Activated CD4-positive, alpha-beta memory T cell treated with anti-CD3 and anti-CD28 coated beads for 36 hours (primary cell): ENCODE measurements around the gene TP73. TPM values are rescaled to one million over a fixed set of nuclear protein-coding genes. Genes with fewer than 3 reads are reported as not detected.
A peak's percentile ranks its signal among the peaks of the same experiment; 100 is the strongest.

Source experiments
- CTCF ChIA-PET: fragments of 350-600 bp; sonication (Branson Sonifier 250); formaldehyde crosslinking; loops from one replicate; lab custom pipeline; 2021; ENCODE audit warnings: antibody characterized with exemption, inconsistent platforms; lab: Charles Lee
- POLR2A ChIA-PET: fragments of 350-600 bp; sonication (Branson Sonifier 250); formaldehyde crosslinking; loops from one replicate; lab custom pipeline; 2021; ENCODE audit warnings: antibody characterized with exemption; lab: Charles Lee
- DNase-seq: peaks from one replicate; pipeline ENCODE4 v3.0.0-alpha.2; 2020
- H3K27ac Mint-ChIP-seq: one replicate; pipeline ENCODE4 v1.8.0; 2021; ENCODE audit warnings: mixed read lengths
- H3K27me3 Mint-ChIP-seq: one replicate; pipeline ENCODE4 v1.8.0; 2021; ENCODE audit warnings: mixed read lengths
- H3K36me3 Mint-ChIP-seq: one replicate; pipeline ENCODE4 v1.8.0; 2021; ENCODE audit warnings: mixed read lengths
- H3K4me1 Mint-ChIP-seq: one replicate; pipeline ENCODE4 v1.8.0; 2021; ENCODE audit warnings: low read depth, mixed read lengths
- H3K4me3 Mint-ChIP-seq: one replicate; pipeline ENCODE4 v1.8.0; 2021; ENCODE audit warnings: mild to moderate bottlenecking, mixed read lengths
- H3K9me3 Mint-ChIP-seq: one replicate; pipeline ENCODE4 v1.8.0; 2021; ENCODE audit warnings: mixed read lengths
- intact Hi-C: fragments of 100-400 bp; cut with micrococcal nuclease; formaldehyde crosslinking; loops from one replicate; pipeline ENCODE4 v1.15.1; 2023
- total RNA-seq, 2 experiments: library from RNA; stranded (reverse); gene quantifications; one replicate each; pipeline ENCODE4 v1.2.3, GENCODE V29; 2021

Gene TP73
- total RNA-seq, 2 experiments from 2014 or later = 0.62 to 0.65 TPM

GRCh38 chr1:3772027-3772714 is 119.9 kb downstream of the TP73 start:
- no peaks in the 10 kb centered on the region for H3K9me3 Mint-ChIP-seq
- no peak overlapping the region for H3K27ac Mint-ChIP-seq
- CTCF ChIA-PET = interaction anchor here (0.9 to 1.1 kb wide), 2 partner anchors 28 to 48 kb away, joined by 3 read pairs; no protein-coding TSS in a partner anchor
- H3K36me3 Mint-ChIP-seq = no peaks in the 10 kb centered on the region
- H3K4me3 Mint-ChIP-seq = peak overlapping the region; percentile 57
- intact Hi-C loops = loop anchor here (2.0 kb wide), 2 partner anchors 25 to 129 kb away; partner anchors contain the start of genes C1orf174 and LRRC47
- H3K27me3 Mint-ChIP-seq = peaks cover 4% of the 10 kb centered on the region
- POLR2A ChIA-PET = no interaction called here
- H3K4me1 Mint-ChIP-seq = peaks cover 5% of the 10 kb centered on the region
- DNase-seq = peak; percentile 94

- intact Hi-C loops = loop anchor here (2.0 kb wide), 2 partner anchors 24 to 128 kb away; partner anchors contain the start of genes C1orf174 and LRRC47
- no peaks in the 10 kb centered on the region for H3K9me3 Mint-ChIP-seq
- CTCF ChIA-PET = interaction anchor here (1.2 to 1.8 kb wide), 2 partner anchors 12 to 29 kb away, joined by 4 to 8 read pairs; no protein-coding TSS in a partner anchor
Observed at GRCh38 chr1:3772715-3773571, 120.6 kb downstream of the TP73 start, which contains the start of gene SMIM1. TSS of gene SMIM1 (plus strand) at chr1:3772749. CDS start at chr1:3775374, 2,625 bp downstream.

GRCh38 chr1:3773572-3774275 is 121.4 kb downstream of the TP73 start:
- H3K36me3 Mint-ChIP-seq = no peaks in the 10 kb centered on the region
- DNase-seq = no peak
- no peaks in the 10 kb centered on the region for H3K9me3 Mint-ChIP-seq
- CTCF ChIA-PET = interaction anchor here (1.2 to 1.8 kb wide), 2 partner anchors 11 to 28 kb away, joined by 4 to 8 read pairs; no protein-coding TSS in a partner anchor
- no peak overlapping the region for H3K27ac Mint-ChIP-seq
- no peaks in the 10 kb centered on the region for H3K27me3 Mint-ChIP-seq
- no peak overlapping the region for H3K4me3 Mint-ChIP-seq
- H3K4me1 Mint-ChIP-seq = peaks cover 5% of the 10 kb centered on the region
- POLR2A ChIA-PET = no interaction called here
- intact Hi-C loops = loop anchor here (2.0 kb wide), 2 partner anchors 23 to 127 kb away; partner anchors contain the start of genes C1orf174 and LRRC47

More at GRCh38 chr1:3772715-3773571, 120.6 kb downstream of the TP73 start, which contains the start of gene SMIM1:
- Mint-ChIP-seq H3K36me3 (no peaks in the 10 kb centered on the region), H3K4me1 (peaks cover 5% of the 10 kb centered on the region), H3K27ac (no peak within 1 kb of the TSS), H3K27me3 (no peaks in the 10 kb centered on the region), H3K4me3 (peak within 1 kb of the TSS; percentile 57)
- POLR2A ChIA-PET = no interaction called here
- no peak for DNase-seq

- intact Hi-C loops = no loop called here
- no peaks in the 10 kb centered on the region for H3K9me3 Mint-ChIP-seq
- POLR2A ChIA-PET = no interaction called here
- H3K4me1 Mint-ChIP-seq = peaks cover 5% of the 10 kb centered on the region
- CTCF ChIA-PET = interaction anchor here (1.2 to 2.9 kb wide), 3 partner anchors 10 to 27 kb away, joined by 4 to 39 read pairs (median 8); partner anchors contain the start of gene LRRC47
- no peak for DNase-seq
- H3K4me3 Mint-ChIP-seq = no peak overlapping the region
- no peak overlapping the region for H3K27ac Mint-ChIP-seq
- H3K36me3 Mint-ChIP-seq = peaks cover 2% of the 10 kb centered on the region
- H3K27me3 Mint-ChIP-seq = no peaks in the 10 kb centered on the region
Observed at GRCh38 chr1:3774276-3774945, 122.1 kb downstream of the TP73 start.

GRCh38 chr1:3774946-3775489 is 122.7 kb downstream of the TP73 start:
- Mint-ChIP-seq H3K4me1 (peaks cover 5% of the 10 kb centered on the region), H3K4me3 (no peak overlapping the region)

GRCh38 chr1:3775490-3776230 is 123.3 kb downstream of the TP73 start:
- Mint-ChIP-seq H3K27ac (no peak overlapping the region), H3K36me3 (peaks cover 13% of the 10 kb centered on the region), H3K4me1 (peaks cover 5% of the 10 kb centered on the region), H3K4me3 (no peak overlapping the region), H3K27me3 (no peaks in the 10 kb centered on the region), H3K9me3 (no peaks in the 10 kb centered on the region)
- POLR2A ChIA-PET = interaction anchor here (1.1 to 1.2 kb wide), 2 partner anchors 9 to 21 kb away, joined by 3 read pairs; partner anchors contain the start of gene LRRC47
- CTCF ChIA-PET = interaction anchor here (0.6 to 2.9 kb wide), 12 partner anchors 8 to 124 kb away, joined by 3 to 39 read pairs (median 8); partner anchors contain the start of genes C1orf174 and LRRC47
- intact Hi-C loops = loop anchor here (1.0 kb wide), 1 partner anchor 26 kb away; no protein-coding TSS in a partner anchor
- peak; percentile 71 for DNase-seq

More at GRCh38 chr1:3774946-3775489, 122.7 kb downstream of the TP73 start:
- DNase-seq = no peak
- CTCF ChIA-PET = interaction anchor here (1.4 to 2.9 kb wide), 6 partner anchors 12 to 125 kb away, joined by 5 to 39 read pairs (median 10); partner anchors contain the start of genes C1orf174 and LRRC47
- peaks cover 8% of the 10 kb centered on the region for H3K36me3 Mint-ChIP-seq
- no peaks in the 10 kb centered on the region for H3K27me3 Mint-ChIP-seq
- no peaks in the 10 kb centered on the region for H3K9me3 Mint-ChIP-seq
- POLR2A ChIA-PET = no interaction called here
- H3K27ac Mint-ChIP-seq = no peak overlapping the region
- intact Hi-C loops = no loop called here

GRCh38 chr1:3776231-3776961 is 124.1 kb downstream of the TP73 start:
- no peak overlapping the region for H3K4me3 Mint-ChIP-seq
- peaks cover 16% of the 10 kb centered on the region for H3K36me3 Mint-ChIP-seq
- H3K27ac Mint-ChIP-seq = no peak overlapping the region
- DNase-seq = no peak
- CTCF ChIA-PET = interaction anchor here (0.6 to 2.9 kb wide), 12 partner anchors 9 to 123 kb away, joined by 3 to 39 read pairs (median 8); partner anchors contain the start of genes C1orf174 and LRRC47
- H3K9me3 Mint-ChIP-seq = no peaks in the 10 kb centered on the region
- H3K27me3 Mint-ChIP-seq = no peaks in the 10 kb centered on the region
- peaks cover 5% of the 10 kb centered on the region for H3K4me1 Mint-ChIP-seq
- POLR2A ChIA-PET = interaction anchor here (1.1 to 1.2 kb wide), 2 partner anchors 9 to 20 kb away, joined by 3 read pairs; partner anchors contain the start of gene LRRC47
- intact Hi-C loops = loop anchor here (1.0 kb wide), 1 partner anchor 25 kb away; no protein-coding TSS in a partner anchor

- Mint-ChIP-seq H3K9me3 (no peaks in the 10 kb centered on the region), H3K4me3 (no peak overlapping the region), H3K4me1 (peaks cover 2% of the 10 kb centered on the region), H3K27ac (no peak overlapping the region), H3K27me3 (no peaks in the 10 kb centered on the region), H3K36me3 (peaks cover 20% of the 10 kb centered on the region)
- DNase-seq = no peak
- ChIA-PET CTCF (interaction anchor here (2.9 kb wide), 1 partner anchor 21 kb away, joined by 39 read pairs; the partner anchor contains the start of gene LRRC47), POLR2A (no interaction called here)
- intact Hi-C loops = no loop called here
Observed at GRCh38 chr1:3777078-3777547, 124.8 kb downstream of the TP73 start.
